Loucy (cell line): ENCODE measurements around the gene SEMA5B.

Experiments
- H2AFZ ChIP-seq: fragments of 200-600 bp; sonication (generic); 2 replicates; pipeline ENCODE4 v1.6.0; 2016; ENCODE audit warnings: antibody characterized with exemption, mild to moderate bottlenecking, low read length, moderate library complexity
- H3F3A ChIP-seq: fragments of 200-600 bp; 2 replicates; pipeline ENCODE4 v1.6.0; 2016; ENCODE audit warnings: antibody characterized with exemption, low read depth, mild to moderate bottlenecking
- H3K27me3 ChIP-seq: fragments of 200-600 bp; sonication (generic); 2 replicates; pipeline ENCODE4 v1.6.1; 2014; ENCODE audit warnings: low read length, mild to moderate bottlenecking; ENCODE audit not compliant: insufficient read depth, poor library complexity, severe bottlenecking
- H3K36me3 ChIP-seq: fragments of 200-600 bp; sonication (generic); 2 replicates; pipeline ENCODE4 v1.6.1; 2016; ENCODE audit warnings: low read length; ENCODE audit not compliant: insufficient read depth
- H3K4me1 ChIP-seq: fragments of 200-600 bp; sonication (generic); 2 replicates; pipeline ENCODE4 v1.5.1; 2014; ENCODE audit warnings: low read length, mild to moderate bottlenecking; ENCODE audit not compliant: insufficient read depth, poor library complexity, severe bottlenecking
- H3K4me2 ChIP-seq: fragments of 200-600 bp; sonication (generic); 2 replicates; pipeline ENCODE4 v1.6.0; 2014; ENCODE audit warnings: antibody characterized with exemption, low read length, low read depth, mild to moderate bottlenecking; ENCODE audit not compliant: poor library complexity, severe bottlenecking
- H3K4me3 ChIP-seq: fragments of 200-600 bp; sonication (generic); 2 replicates; pipeline ENCODE4 v1.5.1; 2014; ENCODE audit warnings: low read length, mild to moderate bottlenecking, mixed read lengths; ENCODE audit not compliant: poor library complexity, severe bottlenecking
- H3K79me2 ChIP-seq: fragments of 200-600 bp; sonication (generic); 2 replicates; pipeline ENCODE4 v1.6.1; 2014; ENCODE audit warnings: low read length; ENCODE audit not compliant: insufficient read depth
- H3K9ac ChIP-seq: fragments of 200-600 bp; sonication (generic); 2 replicates; pipeline ENCODE4 v1.6.0; 2014; ENCODE audit warnings: mild to moderate bottlenecking, low read depth, low read length, moderate library complexity; ENCODE audit not compliant: poor library complexity, severe bottlenecking
- H3K9me2 ChIP-seq: fragments of 200-600 bp; sonication (generic); replicated peaks from 2 replicates; pipeline ENCODE4 v1.6.1; 2016; ENCODE audit warnings: low read depth, low read length, mixed read lengths
- H3K9me3 ChIP-seq: fragments of 200-600 bp; sonication (generic); 2 replicates; pipeline ENCODE4 v1.6.1; 2014; ENCODE audit warnings: mild to moderate bottlenecking, antibody characterized with exemption, low read length, low read depth; ENCODE audit not compliant: insufficient read depth
- H4K20me1 ChIP-seq: fragments of 200-600 bp; sonication (generic); 2 replicates; pipeline ENCODE4 v1.6.0; 2014; ENCODE audit warnings: antibody characterized with exemption, low read length, mild to moderate bottlenecking; ENCODE audit not compliant: insufficient read depth, poor library complexity, severe bottlenecking
- CTCF ChIP-seq: fragments of 200-600 bp; sonication (generic); conservative IDR thresholded peaks from 2 replicates; pipeline ENCODE4 v1.5.1; 2014; ENCODE audit warnings: mild to moderate bottlenecking, antibody characterized with exemption, low read length
- EZH2phosphoT487 ChIP-seq: fragments of 200-600 bp; IDR thresholded peaks from 2 replicates; pipeline ENCODE4 v1.6.1; 2018; ENCODE audit warnings: antibody characterized with exemption, mild to moderate bottlenecking, moderate library complexity, borderline replicate concordance

The SEMA5B gene

GRCh38 chr3:122908251-122908650 lies 119.3 kb downstream of the SEMA5B start:
- Histone ChIP-seq H3K9ac (no peak overlapping the region), H3K27me3 (no peaks in the 10 kb centered on the region)
- TF ChIP-seq CTCF (no peak), EZH2phosphoT487 (no peak)

GRCh38 chr3:122907471-122907870 lies 120.1 kb downstream of the SEMA5B start:
- Histone ChIP-seq H3K27me3 (no peaks in the 10 kb centered on the region), H3K4me1 (no peaks in the 10 kb centered on the region), H2AFZ (no peak overlapping the region), H3K36me3 (no peaks in the 10 kb centered on the region), H3K4me2 (no peak overlapping the region), H3F3A (no peaks in the 10 kb centered on the region), H3K9me3 (no peaks in the 10 kb centered on the region), H3K79me2 (no peaks in the 10 kb centered on the region), H3K4me3 (no peak overlapping the region), H4K20me1 (no peaks in the 10 kb centered on the region), H3K9me2 (no peaks in the 10 kb centered on the region), H3K9ac (no peak overlapping the region)
- TF ChIP-seq CTCF (no peak), EZH2phosphoT487 (no peak)

More at GRCh38 chr3:122908251-122908650, 119.3 kb downstream of the SEMA5B start:
- Histone ChIP-seq H3K4me3 (no peak overlapping the region), H3K36me3 (no peaks in the 10 kb centered on the region), H3K9me2 (no peaks in the 10 kb centered on the region), H3F3A (no peaks in the 10 kb centered on the region), H3K79me2 (no peaks in the 10 kb centered on the region), H3K9me3 (no peaks in the 10 kb centered on the region), H2AFZ (no peak overlapping the region), H3K4me2 (no peak overlapping the region), H4K20me1 (no peaks in the 10 kb centered on the region), H3K4me1 (no peaks in the 10 kb centered on the region)

GRCh38 chr3:122903171-122903570 lies 124.4 kb downstream of the SEMA5B start:
- Histone ChIP-seq H3K9me3 (no peaks in the 10 kb centered on the region), H3K9ac (no peak overlapping the region), H3K4me2 (no peak overlapping the region), H3K79me2 (no peaks in the 10 kb centered on the region), H3K36me3 (no peaks in the 10 kb centered on the region), H3K27me3 (no peaks in the 10 kb centered on the region), H2AFZ (no peak overlapping the region), H3F3A (no peaks in the 10 kb centered on the region), H3K4me1 (no peaks in the 10 kb centered on the region), H4K20me1 (no peaks in the 10 kb centered on the region), H3K9me2 (no peaks in the 10 kb centered on the region), H3K4me3 (no peak overlapping the region)
- TF ChIP-seq CTCF (no peak), EZH2phosphoT487 (no peak)
